ENCODE measurements around the gene MYL9.
A peak's percentile ranks its signal among the peaks of the same experiment; 100 is the strongest.
"Not testable (repeated sequence)": the region's sequence is repeated elsewhere in the genome, so short reads cannot be mapped to it uniquely, and the experiment has no call there.

MYL9 gene

DNA sequence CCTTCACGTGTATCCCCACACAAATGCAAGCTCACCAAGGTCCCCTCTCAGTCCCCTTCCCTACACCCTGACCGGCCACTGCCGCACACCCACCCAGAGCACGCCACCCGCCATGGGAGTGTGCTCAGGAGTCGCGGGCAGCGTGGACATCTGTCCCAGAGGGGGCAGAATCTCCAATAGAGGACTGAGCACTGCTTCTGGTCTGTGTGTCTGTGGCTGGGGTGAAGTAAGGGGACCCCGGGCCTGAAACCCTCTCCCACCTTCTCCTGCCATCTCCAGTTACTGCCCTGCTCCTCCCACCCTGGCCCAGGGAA is 8.3 kb downstream of the MYL9 start:
- no peak for DNase-seq (ENCODE audit: low spot score)

DNA sequence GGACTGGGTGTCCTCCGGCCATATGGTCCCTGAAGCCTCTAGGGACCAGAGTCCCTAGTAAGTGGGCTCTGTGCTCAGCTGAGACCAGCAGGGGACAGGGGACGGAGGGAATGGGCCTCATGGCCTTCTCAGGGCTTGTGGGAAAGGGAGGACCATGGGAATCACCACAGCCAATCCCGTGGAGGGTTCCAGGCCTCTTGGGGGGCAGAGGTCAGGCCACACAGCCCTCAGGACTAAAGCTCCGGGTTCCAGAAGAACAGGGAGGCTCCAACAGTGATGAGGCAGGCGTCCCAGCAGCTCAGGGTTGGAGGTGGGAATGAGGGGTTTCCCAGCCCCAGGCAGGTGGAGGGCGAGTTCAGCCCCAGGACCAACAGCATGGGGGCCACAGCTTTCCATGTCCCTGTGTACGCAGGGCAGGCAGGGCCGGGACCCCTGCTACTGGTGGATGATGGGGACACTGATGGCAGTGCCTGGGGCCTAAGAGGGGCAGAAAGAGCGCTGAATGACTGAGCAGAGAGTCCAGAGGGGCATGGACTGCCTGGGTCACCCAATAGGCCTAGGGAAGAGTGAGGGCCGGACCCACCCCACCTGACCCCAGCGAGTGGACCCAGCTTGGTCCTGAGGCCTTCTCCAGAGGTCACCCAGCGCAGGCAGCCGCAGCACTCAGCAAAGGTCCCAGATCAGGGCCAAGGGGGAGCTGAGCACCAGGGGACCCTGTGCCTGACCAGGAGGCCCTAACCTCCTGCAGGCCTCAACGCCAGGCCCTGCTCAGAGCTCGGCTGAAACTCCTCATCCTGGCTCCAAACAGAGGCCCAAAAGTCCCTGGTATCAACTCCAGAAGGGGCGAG is 8.8 kb downstream of the MYL9 start:
- DNase-seq (ENCODE audit: low spot score) = no peak

DNA sequence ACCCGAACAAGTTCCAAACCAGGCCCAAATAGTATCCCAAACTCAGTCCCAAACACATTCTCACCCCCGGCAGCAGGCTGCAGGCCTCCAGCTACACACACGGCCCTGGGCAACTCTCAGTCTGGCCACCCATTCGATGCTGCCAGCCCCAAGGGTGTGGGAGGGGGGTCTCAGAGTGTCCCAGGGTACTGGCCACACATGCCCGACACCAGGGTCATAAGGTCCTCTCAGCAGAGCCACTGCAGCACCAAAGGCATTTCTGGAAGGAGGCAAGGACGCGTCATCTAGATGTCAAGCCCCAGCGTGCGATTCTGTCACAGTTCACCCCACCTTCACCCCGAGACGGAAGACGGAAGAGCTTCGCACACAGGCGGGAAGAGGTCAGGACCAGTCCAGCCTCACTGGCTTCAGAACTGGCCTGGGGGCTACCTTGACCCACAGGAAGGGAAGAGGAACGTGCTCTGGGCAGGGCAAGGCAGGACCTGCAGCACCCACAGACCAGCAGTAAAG is 9.5 kb downstream of the MYL9 start:
- DNase-seq (ENCODE audit: low spot score) = no peak

DNA sequence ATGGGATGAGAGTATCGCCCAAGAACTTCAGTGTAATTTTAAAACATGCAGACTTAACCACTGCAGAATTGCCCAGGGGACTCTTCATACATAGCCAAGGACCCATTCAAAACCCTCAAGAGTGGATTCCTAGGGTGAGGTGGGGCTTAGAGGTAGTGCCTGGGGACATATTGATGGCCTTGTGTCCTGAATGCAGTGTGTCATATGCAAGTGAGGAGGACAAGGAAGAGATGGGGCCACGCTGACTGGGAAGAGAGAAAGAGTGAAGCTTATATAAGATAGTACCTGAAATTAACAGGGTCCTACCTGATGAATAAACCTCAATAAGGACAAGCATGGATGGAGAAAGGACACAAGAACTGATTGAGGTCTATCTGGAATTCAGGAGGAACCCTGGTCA is 13.9 kb downstream of the MYL9 start:
- no peak for DNase-seq (ENCODE audit: low spot score)

DNA sequence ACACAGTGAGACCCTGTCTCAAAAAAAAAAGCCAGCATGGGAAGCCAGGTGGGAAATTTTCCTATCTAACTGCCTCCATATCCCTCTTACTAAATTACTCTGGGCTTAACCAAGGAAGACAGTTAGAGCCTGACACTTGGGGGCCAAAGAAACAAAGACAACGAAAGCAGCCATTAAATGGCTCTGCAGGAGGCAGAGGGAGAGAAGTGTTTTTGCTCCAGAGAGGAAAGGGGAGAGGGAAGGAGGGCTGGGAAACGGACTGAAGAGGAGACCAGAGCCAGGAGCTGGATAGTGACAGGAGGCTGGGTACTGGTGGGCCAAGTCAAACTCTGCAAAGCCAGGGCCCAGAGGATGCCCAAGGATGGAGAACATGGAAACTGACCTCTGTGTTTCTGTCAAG is 21.4 kb downstream of the MYL9 start:
- DNase-seq (ENCODE audit: low spot score) = no peak

DNA sequence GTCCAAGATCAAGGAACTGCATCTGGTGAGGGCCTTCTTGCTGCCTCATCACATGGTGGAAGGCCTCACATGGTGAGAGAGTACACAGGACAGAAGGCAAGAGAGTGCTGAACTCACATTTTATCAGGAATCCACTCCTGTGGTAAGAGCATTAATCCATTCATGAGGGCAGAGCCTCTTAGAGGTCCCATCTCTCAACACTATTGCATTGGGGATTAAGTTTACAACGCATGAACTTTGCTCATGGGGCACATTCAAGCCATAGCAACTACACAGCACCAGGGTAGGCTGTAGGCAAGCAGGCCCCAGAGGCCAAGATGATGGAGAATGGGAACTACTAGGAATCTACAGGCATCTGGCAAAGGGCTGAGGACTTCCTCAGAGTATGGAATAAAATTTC is 22.1 kb downstream of the MYL9 start:
- no peak for DNase-seq (ENCODE audit: low spot score)

DNA sequence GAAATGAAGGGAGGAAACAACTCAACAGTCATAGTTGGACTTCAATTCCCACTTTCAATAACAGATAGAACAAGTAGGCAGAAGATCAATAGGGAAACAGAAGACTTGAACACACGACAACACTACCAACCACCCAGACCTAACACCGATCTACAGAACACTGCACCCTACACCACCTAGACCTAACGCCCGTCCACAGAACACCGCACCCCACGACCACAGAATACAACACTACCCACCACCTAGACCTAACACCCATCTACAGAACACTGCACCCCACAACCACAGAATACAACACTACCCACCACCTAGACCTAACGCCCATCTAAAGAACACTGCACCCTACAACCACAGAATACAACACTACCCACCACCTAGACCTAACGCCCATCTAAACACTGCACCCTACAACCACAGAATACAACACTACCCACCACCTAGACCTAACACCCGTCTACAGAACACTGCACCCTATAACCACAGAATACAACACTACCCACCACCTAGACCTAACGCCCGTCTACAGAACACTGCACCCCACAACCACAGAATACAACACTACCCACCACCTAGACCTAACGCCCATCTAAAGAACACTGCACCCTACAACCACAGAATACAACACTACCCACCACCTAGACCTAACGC is 22.9 kb downstream of the MYL9 start:
- DNase-seq (ENCODE audit: low spot score) = not testable (repeated sequence)

DNA sequence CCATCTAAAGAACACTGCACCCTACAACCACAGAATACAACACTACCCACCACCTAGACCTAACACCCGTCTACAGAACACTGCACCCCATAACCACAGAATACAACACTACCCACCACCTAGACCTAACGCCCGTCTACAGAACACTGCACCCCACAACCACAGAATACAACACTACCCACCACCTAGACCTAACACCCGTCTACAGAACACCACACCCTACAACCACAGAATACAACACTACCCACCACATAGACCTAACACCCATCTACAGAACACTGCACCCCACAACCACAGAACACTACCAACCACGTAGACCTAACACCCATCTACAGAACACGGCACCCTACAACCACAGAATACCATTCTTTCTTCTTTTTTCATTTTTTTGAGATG is 23.4 kb downstream of the MYL9 start:
- not testable (repeated sequence) for DNase-seq (ENCODE audit: low spot score)

DNA sequence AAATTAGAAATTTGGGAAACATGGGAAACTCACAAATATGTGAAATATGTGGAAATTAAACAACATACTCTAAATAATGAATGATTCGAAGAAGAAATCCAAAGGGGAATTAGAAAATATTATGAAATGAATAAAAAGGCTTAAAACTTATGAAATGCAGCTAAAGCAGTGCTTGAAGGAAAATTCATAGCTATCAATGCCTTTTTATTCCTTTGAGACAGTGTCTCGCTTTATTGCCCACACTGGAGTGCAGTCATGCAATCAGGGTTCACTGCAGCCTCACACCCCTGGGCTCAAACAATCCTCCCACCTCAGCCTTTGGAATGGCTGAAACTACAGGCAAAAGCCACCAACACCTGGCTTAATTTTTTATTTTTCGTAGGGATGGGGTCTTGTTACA is 24.2 kb downstream of the MYL9 start:
- no peak for DNase-seq (ENCODE audit: low spot score)

DNA sequence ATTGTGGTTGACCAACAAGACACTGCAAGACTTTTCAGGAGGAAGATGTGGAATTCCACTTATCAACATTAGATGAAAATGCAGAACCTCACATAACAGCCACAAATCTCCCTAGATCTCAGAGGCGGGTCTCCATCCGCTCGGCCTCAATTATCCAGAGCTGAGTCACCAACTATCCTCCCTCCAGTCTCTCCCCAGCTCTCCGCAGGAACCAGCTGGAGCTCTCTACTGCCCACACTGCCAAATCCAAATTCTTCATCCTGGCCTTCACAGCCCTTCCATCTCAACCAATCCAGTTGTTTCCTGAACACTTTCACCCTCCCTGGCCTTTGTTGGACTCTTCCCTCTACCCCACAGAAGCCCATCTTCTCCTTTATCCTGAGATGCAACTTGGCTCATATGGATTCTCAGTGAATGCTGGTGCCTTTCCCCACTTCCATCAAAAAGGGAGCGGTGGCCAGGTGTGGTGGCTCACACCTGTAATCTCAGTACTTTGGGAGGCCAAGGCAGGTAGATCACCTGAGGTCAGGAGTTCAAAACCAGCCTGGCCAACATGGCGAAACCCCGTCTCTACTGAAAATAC is 28.6 kb downstream of the MYL9 start:
- no peak for DNase-seq (ENCODE audit: low spot score)

DNA sequence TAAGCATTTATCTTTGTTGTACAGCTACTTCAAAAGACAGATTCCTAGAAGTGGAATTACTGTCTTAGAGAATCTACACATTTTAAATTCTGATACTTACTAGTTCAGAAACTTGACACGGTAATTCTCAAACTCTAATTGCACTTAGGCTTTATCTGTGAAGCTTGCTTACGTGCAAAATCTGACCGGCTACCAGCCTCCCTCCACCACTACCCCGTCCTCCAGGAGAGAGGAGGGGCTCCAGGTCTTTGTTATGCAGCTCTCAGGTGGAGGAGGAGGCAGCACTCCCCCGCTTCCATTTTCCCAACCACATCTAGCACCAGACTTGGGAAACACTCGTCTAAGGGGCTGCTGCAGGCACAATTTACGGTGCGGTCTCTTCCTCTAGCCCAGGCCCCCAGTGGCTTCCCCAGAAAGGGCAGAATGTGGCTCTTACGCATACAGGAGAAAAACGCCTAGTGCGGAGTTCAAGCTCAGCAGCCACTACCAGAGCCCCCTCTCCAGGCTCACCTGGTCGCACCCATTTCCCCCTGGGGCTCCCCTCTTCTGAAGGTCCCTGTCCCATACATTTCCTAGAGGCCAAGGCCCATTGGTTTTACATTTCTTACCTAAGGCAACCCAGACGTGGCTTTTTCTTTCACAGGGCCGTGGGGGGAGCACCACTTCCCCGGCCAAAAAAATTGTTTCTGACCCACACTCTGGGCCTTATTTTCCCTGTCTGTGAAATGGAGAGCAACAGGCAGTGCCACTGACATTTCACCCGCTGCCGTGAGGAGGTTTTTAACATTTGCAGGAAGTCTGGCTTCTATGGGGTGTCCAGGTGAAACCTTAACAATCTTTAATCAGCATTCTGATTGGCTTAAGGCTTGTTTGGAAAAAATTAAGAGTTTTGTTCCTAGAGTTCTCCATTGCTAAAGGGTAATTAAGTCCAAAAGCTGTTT is 30.5 kb downstream of the MYL9 start:
- no peak for DNase-seq (ENCODE audit: low spot score)

DNA sequence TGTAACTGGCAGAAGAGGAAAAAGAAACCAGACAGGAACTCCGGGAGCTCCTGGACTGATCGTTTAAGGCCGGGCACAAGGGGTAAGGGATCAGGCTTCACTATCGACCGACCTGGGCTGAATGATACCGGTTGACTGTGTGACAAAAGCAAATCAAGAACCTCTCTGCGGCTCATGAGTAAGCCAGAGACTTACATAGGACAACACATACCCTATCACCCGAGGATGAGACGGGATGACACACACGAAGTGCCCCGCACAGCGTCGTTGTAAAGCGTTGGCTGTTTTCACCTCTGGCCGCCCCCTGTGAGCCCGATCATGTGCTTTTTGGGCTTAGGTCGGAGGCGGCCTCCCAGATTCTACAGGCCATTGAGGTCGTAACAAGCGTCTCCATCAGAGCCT is 31.4 kb downstream of the MYL9 start:
- DNase-seq (ENCODE audit: low spot score) = peak; percentile 75

DNA sequence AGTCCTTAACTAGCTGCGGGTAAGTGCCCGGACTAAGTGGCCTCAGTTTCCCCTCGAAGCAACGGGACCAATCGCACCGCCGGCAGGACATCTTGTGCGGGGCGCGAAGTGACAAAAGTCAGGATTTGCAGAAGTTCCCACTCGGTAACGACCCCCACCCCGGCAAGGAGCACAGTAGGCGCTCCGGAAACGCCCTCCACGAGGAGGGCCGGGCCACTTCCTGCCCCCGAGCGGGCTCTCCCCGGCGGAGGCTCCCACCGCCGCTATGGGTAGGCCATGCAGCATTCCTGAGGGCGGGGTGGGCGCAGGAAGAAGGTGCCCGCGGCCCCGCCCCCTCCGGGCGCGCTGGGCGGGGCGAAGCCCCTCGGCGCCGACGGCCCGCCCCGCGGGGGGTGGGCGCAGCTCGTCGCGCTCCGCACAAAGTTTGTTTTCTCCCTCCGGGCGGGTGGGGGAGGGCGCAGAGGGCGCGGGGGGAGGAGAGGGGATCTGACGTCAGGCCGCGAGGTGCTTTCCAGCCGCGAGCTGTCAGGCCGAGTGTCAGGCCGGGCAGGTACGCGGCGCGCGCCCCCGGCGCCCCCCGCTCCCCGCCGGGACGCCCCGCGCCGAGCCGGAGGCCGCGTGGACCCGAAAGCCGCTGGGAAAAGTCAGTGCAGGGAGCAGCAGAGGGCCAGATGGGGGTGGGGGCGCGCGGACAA is 31.9 kb downstream of the MYL9 start, which contains the start of gene TGIF2:
Gene TGIF2, plus strand, starts transcription at position 495 of the 695 bp plus-strand sequence. CDS start 5,178 bp downstream, outside the sequence.
- DNase-seq (ENCODE audit: low spot score) = peak; percentile 90

DNA sequence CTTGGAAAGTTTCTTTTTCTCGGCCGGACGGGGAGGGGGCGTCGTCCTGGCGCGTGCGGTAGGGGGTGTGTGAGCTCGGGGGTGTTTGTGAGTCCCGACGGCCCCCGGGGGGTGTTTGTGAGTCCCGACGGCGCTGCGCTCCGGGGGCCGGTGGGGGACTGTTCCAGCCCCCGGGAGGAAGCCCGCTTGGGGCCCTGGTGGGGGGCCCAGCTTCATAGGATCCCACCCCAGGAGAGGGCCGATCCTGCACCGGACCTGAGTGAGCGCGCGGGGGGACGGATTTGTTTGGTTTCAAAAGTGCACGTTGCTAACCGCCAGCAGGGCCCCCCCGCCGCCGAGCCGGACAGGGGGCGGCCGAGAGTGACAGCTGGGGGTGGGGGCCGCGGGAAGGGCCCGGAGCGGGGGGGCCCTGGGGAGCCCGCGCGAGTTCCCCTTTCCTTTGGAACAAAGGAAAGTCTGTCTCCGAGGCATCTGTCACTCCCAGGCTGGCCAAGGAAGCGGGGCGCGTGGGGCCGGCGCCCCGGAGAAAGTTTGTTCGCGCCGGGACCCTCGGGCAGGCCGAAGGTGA is 32.6 kb downstream of the MYL9 start:
- DNase-seq (ENCODE audit: low spot score) = no peak

DNA sequence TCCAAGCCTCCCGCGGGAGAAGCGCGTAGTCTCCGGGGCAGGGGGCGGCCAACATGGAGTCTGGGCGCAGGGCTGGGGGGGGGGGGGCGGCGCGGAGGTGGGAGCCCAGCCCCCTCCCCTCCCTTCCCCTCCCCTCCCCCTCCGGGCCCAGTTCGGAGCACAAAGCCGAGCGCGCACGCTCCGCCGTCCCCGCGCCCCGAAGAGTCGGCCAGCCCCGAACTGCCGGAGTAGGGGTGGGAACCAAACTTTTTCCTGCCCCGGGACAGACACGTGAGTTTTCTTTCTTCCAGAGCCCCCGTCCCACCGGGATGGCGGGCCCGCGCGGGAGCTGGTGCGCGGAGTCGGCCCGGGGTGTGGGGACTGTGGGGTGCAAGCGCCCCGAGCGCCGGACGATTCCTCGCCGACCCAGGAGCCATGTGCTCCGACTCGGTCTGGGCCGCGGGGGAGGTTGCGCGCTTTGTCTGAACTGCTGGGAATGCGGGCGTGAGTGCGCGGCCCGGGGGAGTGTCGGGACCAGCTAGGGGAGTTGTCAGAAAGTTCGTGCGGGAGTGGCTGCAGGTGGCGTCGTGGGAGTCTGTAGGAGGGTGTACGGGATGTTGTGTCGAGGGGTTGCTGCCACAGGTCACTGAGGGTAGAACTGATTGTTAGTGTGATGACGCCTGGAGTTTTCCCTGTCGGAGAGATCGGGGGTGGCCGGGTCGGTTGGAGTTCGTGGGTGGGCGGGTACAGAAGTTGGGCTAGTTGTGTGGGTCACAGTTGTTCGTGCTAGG is 33.2 kb downstream of the MYL9 start:
- peak; percentile 25 for DNase-seq (ENCODE audit: low spot score)

DNA sequence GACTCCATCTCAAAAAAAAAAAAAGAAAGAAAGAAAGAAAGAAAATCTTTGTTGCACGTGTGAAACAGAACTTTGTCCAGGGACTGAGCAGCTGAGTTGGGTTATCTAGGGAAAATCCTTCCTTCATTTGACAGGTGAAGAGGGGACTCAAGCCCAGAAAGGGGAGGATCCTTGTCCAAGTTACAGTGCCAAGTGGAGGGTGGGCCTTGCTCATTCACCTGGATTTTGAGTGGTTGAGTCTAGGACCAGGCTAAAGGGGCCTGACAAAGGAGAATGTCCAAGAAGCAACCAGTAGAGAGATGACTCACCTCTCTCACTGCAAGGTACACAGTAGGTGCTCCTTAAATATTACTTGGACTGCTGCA is 34.7 kb downstream of the MYL9 start:
- DNase-seq (ENCODE audit: low spot score) = no peak

DNA sequence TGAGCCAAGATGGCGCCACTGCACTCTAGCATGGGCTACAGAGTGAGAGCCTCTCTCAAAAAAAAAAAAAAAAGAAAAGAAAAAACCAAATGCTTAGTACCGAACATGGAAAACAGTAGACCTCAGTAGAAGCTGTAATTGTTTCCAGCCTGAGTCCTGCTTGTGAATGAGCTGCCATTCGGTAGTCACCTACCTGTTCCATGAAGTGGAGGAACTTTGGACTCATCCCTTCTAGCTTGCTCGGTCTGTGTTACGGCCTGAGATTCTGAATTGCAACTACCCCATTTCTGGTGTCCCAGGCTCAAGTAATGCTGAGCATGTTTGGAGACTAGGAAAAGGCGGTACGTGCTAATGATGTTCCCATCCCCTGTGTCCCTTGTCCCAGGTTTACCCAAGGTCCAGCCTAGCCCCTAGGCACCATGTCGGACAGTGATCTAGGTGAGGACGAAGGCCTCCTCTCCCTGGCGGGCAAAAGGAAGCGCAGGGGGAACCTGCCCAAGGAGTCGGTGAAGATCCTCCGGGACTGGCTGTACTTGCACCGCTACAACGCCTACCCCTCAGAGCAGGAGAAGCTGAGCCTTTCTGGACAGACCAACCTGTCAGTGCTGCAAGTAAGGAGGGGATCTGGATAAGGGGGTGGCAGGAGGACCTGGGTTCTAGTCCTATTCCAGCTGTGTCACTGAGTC is 37.2 kb downstream of the MYL9 start:
- no peak for DNase-seq (ENCODE audit: low spot score)

DNA sequence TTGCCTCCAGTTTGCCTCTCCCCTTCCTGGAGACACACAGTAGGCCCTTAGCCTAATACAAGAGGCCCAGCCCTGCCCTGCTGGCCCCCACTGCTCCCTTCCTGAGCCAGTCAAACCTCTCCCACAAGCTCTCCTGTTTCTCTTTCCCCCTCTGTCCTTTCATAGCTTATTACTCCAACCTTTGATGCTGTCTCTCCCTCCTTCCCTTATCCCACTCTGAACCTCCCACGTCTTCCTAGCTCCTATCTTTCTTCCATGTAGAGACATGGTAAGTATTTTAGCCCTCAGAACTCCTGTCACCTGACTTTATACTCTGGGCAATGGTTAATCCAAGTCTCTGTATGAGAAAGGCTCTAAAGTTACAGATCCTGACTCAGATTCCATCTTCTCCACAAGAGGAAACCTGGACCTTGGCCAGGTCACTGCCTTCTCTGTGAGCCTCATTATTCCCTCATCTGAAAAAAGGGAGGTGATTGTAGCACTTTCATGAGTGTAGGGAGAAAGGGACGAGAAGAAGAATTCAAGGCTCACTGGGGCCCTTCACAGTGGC is 38.8 kb downstream of the MYL9 start:
- no peak for DNase-seq (ENCODE audit: low spot score)

DNA sequence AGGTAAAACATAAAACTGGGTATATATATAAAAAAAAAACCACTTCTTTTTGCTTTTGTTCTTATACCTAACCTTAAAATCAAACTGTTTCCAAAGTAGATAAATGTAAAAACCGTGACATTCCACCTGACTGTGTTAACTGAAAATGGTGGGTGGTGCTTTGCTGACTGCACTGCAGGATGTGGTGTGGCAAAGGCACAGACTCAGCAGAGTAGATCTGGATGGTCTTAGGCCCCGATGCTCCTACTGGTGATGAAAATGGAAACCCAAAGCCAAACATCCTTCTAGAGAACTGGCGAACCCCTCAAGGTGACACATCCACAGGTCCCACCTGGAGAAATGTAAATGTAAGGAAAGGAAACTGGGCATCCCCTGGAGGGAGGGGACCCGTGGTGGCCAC is 41.0 kb downstream of the MYL9 start:
- DNase-seq (ENCODE audit: low spot score) = no peak
